Activated naive CD4-positive, alpha-beta T cell treated with anti-CD3 and anti-CD28 coated beads, Interleukin-2, amount 50 U/mL, for 24 hours (primary cell): ENCODE results near the gene ACSF3.

Experiments
- H3K27ac Mint-ChIP-seq: one replicate; pipeline ENCODE4 v1.8.0; 2021; ENCODE audit warnings: mild to moderate bottlenecking, mixed read lengths
- H3K27me3 Mint-ChIP-seq: one replicate; pipeline ENCODE4 v1.8.0; 2021; ENCODE audit warnings: mixed read lengths
- H3K36me3 Mint-ChIP-seq: one replicate; pipeline ENCODE4 v1.8.0; 2021; ENCODE audit warnings: mixed read lengths
- H3K4me1 Mint-ChIP-seq: one replicate; pipeline ENCODE4 v1.8.0; 2021; ENCODE audit warnings: mixed read lengths
- H3K4me3 Mint-ChIP-seq: one replicate; pipeline ENCODE4 v1.8.0; 2021; ENCODE audit warnings: mild to moderate bottlenecking, mixed read lengths
- H3K9me3 Mint-ChIP-seq: one replicate; pipeline ENCODE4 v1.8.0; 2021; ENCODE audit warnings: mixed read lengths

ACSF3 gene

DNA sequence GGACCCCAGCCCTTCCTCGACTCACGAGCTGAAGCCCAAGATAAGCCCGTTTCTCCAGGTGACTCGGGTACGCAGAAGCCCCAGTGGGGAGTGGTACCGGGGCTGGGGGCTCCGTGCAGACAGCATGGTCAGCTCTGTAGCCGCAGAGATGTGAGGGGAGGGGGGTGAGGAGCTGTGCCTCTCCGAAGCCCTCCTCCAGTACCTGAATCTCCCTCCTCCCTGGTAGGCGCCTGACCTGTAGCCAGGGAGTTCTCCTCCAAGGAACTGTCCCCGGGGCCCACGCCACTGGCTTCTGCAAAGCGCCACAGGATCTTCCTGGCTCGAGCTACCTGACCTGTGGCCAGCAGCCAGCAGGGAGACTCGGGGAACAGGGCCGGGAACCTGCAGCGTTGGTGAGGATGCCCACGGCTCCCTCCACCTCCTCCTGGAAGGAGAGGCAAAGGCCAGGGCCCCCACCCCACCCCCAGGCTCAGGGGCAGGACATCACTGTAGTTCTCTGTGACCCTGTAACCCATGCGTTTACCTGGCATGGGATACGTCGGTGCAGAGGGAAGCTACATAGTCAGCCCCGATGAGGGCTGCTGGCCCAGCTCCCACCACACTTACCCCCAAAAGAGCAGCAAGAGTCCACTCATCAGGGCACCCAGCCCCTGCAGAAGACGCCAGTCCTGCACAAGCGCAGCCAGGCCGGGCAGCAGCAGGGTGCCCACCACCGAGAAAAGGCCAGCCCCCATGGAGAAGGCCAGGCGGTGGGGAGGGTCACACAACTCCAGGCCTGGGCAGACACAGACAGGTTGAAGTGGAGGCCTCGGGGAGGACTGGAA, 105.0 kb downstream of the ACSF3 start:
- peaks cover 18% of the 10 kb centered on the region for H3K4me1 Mint-ChIP-seq
- H3K9me3 Mint-ChIP-seq = no peaks in the 10 kb centered on the region
- H3K27me3 Mint-ChIP-seq = peaks cover 18% of the 10 kb centered on the region
- no peaks in the 10 kb centered on the region for H3K36me3 Mint-ChIP-seq
- no peak overlapping the region for H3K27ac Mint-ChIP-seq
- H3K4me3 Mint-ChIP-seq = no peak overlapping the region

DNA sequence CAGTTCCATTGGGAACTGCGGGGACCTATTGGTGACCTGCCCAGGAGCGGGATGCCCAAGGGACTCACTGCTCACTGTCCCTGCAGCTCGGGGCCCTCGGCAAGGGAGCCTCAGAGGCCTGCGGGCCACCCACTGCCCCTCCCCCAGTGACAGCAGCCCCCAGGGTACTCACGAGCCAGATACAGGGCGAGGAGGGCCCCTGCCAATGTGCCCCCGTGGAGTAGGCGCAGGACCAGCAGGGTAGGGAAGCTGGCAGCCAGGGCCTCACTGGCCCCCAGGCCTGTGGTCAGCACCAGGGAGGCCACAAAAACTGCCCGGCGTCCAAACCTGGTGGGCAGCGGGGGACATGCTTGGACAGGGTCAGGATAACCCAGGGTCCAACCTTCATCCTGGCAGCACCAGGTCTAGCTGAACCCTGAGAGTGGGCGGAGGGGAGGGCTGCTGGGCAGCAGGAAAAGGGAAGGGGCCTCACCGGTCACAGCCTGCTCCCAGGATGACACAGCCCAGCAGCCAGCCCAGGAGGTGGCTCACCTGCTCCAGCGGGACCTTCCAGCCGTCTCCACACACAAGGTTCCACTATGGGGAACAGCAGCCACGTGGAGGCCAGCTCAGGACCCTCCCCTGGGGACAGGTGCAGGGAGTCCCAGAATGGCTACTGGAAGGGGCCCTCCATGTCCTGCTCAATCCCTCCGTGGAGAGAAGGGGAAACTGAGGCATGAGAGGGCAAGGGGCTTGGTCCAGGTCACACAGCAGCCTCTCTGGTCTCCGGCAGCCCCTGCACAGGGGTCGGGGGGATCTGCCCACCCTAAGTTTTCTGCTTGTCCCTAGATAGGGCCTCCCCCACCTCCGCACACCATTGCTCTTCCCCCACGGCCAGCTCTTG, 105.8 kb downstream of the ACSF3 start:
- no peak overlapping the region for H3K27ac Mint-ChIP-seq
- no peak overlapping the region for H3K4me3 Mint-ChIP-seq
- peaks cover 18% of the 10 kb centered on the region for H3K4me1 Mint-ChIP-seq
- no peaks in the 10 kb centered on the region for H3K9me3 Mint-ChIP-seq
- H3K27me3 Mint-ChIP-seq = peaks cover 25% of the 10 kb centered on the region
- no peaks in the 10 kb centered on the region for H3K36me3 Mint-ChIP-seq

DNA sequence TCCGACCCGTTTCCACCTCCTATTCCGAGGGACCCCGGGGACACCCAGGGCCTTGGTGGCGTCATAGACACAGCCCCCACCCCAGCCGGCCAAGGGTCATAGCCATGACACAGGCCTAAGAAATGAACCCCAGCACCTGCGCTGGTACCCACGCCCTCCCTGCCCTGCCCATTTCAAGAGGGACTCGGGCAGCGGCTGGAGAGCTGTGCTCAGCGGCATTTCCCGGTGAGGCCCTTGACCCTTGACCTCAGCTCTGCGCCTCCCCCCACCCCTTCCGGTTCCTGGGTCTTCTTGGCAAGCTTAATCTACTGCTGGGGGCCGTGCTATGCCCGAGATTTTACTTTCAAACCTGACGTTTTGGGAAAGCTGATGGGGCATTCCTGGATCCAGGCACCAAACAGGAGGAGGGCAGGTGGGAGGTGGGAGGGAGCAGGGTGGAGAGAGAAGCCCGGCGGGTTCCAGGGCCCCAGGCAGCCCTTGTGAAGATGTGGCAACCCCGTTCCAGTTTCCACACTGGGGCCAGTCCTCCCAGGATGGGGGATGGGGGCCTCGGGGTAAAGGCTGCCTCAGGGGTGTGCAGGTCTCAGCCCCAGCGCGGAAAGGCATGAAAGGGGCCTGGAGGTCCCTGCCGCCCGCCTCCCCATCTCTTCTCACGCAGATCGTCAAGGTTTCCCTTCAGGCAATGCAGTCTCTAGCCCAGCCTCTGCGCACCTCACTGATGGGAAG, 106.6 kb downstream of the ACSF3 start, which contains the start of gene SLC22A31:
SLC22A31 (minus strand) TSS at position 414 of the 726 bp plus-strand sequence; CDS start at position 378, 36 bp downstream.
- Mint-ChIP-seq H3K36me3 (no peaks in the 10 kb centered on the region), H3K4me3 (peak within 1 kb of the TSS; percentile 64), H3K27ac (no peak within 1 kb of the TSS), H3K27me3 (peaks cover 29% of the 10 kb centered on the region), H3K9me3 (no peaks in the 10 kb centered on the region), H3K4me1 (peaks cover 18% of the 10 kb centered on the region)

DNA sequence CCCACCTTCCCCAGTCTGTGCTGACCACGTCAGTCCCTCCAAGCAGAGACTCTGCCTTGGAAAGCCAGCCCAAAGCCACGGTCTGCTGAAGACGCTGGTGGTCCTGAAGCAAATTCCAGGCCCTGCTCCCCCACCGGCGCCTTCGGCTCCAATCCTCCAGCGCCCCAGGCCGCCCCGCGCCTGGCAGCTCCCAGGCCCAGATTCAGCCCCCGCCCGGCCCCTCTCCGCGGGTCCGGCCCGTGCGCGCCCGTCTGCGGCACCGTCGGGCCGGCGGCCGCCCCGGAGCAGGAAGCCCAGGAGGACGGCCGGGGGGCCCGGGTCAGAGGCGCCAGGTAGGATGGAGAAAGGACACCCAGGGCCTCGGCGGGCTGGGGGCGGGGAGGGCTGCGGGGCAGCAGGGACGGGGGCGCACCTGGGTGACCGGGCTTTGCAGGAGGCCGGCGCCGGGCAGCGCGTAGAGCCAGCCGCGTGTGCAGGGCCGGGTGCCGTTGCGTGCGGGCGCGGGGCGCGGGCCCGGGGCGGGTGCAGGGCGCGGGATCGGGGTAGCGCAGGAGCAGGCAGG, 107.3 kb downstream of the ACSF3 start:
- Mint-ChIP-seq H3K9me3 (no peaks in the 10 kb centered on the region), H3K27ac (no peak overlapping the region), H3K4me1 (peaks cover 18% of the 10 kb centered on the region), H3K36me3 (no peaks in the 10 kb centered on the region), H3K27me3 (peaks cover 29% of the 10 kb centered on the region), H3K4me3 (peak overlapping the region; percentile 64)

DNA sequence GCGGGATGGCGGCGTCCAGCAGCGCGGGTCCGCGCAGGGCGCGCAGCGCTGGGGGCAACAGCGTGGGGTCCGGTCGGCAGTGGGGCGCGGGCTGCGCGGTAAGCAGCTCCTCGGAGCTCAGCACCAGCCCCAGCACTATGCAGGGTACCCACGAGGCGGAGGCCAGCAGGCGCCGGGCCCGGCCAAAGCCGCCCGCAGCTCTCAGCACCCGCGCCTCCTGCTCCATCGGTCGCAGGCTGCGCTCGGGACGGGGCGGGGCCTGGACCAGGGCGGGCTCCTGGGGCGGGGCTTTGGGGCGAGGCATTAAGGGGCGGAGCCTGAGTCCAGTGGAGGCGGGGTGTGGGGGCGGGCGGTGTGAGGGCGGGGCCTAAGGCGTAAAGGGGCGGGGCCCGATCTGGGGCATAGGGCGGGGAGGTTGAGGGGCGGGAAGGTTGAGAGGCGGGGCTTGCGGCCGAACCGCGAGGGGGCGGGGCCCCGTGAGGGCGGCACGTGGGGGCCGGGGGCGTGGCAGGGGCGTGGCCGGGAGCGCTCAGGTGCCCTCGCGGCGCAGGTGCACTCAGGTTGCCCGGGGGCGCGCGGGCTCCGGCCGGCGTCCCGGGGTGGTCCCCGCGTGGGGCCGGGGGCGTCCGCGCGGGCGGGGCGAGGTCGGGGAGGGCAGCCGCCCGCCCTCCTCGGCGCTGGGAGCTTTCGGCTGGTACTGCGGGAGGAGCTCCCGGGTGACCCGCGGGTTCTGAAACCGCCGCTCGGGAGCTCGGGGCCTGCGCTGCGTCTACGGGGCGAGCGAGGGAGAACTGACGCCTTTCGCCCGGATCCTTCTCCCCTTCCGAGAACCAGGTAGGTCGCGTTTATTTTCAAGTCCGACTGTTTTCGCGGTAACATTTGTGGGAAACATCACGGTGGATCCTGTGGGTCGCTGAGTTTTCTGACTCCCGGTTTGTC, 108.1 kb downstream of the ACSF3 start:
- Mint-ChIP-seq H3K27me3 (peaks cover 30% of the 10 kb centered on the region), H3K4me1 (peaks cover 18% of the 10 kb centered on the region), H3K9me3 (no peaks in the 10 kb centered on the region), H3K4me3 (peak overlapping the region; percentile 64), H3K36me3 (no peaks in the 10 kb centered on the region), H3K27ac (no peak overlapping the region)

DNA sequence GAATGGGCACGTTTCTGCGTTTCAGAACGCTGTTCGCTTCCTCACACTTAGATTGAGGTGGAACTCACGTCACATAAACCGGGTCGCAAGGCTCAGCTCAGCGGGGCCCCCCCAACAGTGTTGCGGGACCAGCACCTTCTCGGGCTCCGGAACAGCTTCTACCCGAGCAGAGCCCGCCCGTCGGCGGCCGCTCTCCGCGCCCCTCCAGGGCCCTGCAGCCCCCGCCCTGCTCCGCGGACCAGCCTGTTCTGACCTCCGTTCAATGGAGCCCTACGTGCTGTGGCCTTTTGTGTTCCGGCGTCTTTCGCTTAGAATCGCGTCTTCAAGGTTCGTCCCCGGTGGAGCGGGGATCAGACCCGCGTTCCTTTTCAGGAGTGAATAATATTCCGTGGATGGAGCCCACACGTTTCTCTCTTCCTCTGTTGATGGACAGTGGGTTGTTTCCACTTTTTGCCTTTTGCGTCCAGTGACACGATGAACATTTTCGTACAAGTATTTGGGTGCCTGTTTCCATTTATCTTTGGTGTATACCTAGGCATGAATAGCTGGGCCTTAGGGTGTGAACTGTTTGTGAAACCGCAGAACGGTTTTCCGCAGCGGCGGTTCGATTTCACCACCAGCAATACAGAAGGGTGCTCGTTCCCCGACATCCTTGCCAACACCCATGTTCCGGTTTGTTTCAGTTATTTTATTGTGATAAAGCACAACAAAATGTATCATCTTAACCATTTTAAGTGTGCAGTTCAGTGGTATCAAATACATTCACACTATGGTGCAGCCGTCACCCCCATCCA, 109.0 kb downstream of the ACSF3 start:
- no peaks in the 10 kb centered on the region for H3K36me3 Mint-ChIP-seq
- H3K4me1 Mint-ChIP-seq = peaks cover 18% of the 10 kb centered on the region
- H3K27me3 Mint-ChIP-seq = peaks cover 32% of the 10 kb centered on the region
- no peaks in the 10 kb centered on the region for H3K9me3 Mint-ChIP-seq
- H3K4me3 Mint-ChIP-seq = peak overlapping the region; percentile 64
- peak overlapping the region; percentile 26 for H3K27ac Mint-ChIP-seq
